HEK293T (cell line): ENCODE data around the gene INPP5E.

Source experiments
- LEF1 ChIP-seq: fragments of 450-650 bp; IDR thresholded peaks from 2 replicates; pipeline ENCODE4 v1.6.1; 2017; ENCODE audit warnings: mild to moderate bottlenecking, borderline replicate concordance
- NFRKB ChIP-seq: fragments of 450-650 bp; IDR thresholded peaks from 2 replicates; pipeline ENCODE4 v1.6.1; 2016; ENCODE audit warnings: mild to moderate bottlenecking, moderate library complexity
- SUZ12 ChIP-seq: fragments of 450-650 bp; IDR thresholded peaks from 2 replicates; pipeline ENCODE4 v1.6.1; 2016; ENCODE audit warnings: mild to moderate bottlenecking
- TARDBP ChIP-seq: fragments of 450-650 bp; IDR thresholded peaks from 2 replicates; pipeline ENCODE4 v1.6.1; 2016
- TF ChIP-seq, protein P1 (sequence below): fragments of 450-650 bp; IDR thresholded peaks from 2 replicates; pipeline ENCODE4 v1.6.1; 2016

DNA sequence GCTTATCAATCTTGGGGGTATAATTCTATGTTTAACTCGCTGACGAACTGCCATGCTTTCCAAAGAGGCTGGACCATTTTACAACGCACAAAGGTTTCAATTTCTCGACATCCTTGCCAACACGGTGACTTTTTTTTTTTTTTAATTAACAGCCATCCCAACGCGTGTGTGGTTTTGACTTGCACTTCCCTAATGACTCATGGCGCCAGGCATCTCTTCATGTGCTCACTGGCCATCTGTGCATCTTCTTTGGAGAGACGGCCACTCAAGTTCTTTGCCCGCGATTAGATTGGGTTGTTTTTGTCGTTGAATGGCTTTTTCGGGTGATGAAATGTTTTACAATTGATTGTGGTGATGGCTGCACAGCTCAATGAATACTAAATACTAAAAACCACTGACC lies 53.6 kb downstream of the INPP5E start:
- TF ChIP-seq TARDBP = no peak
- TF ChIP-seq SUZ12 = no peak
- TF ChIP-seq NFRKB = no peak
- no peak for TF ChIP-seq LEF1
- TF ChIP-seq, protein P1, sequence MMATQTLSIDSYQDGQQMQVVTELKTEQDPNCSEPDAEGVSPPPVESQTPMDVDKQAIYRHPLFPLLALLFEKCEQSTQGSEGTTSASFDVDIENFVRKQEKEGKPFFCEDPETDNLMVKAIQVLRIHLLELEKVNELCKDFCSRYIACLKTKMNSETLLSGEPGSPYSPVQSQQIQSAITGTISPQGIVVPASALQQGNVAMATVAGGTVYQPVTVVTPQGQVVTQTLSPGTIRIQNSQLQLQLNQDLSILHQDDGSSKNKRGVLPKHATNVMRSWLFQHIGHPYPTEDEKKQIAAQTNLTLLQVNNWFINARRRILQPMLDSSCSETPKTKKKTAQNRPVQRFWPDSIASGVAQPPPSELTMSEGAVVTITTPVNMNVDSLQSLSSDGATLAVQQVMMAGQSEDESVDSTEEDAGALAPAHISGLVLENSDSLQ = no peak
